Karpas-422 (cell line): ENCODE measurements around the gene TMED7. TPM values are rescaled to one million over a fixed set of nuclear protein-coding genes. Genes with fewer than 3 reads are reported as not detected.
A peak's percentile ranks its signal among the peaks of the same experiment; 100 is the strongest.

Experiments used
- DNase-seq: peaks from one replicate; pipeline ENCODE4 v3.0.0-alpha.2; 2015
- H2AFZ ChIP-seq: fragments of 200-600 bp; sonication (generic); 2 replicates; pipeline ENCODE4 v1.6.1; 2014; ENCODE audit warnings: antibody characterized with exemption, low read length, mixed read lengths
- H3K27ac ChIP-seq: fragments of 200-600 bp; sonication (generic); 2 replicates; pipeline ENCODE4 v1.5.1; 2014; ENCODE audit warnings: mild to moderate bottlenecking, low read length, moderate library complexity
- H3K27me3 ChIP-seq: fragments of 200-600 bp; sonication (generic); 2 replicates; pipeline ENCODE4 v1.6.1; 2014; ENCODE audit warnings: low read length, mixed read lengths
- H3K36me3 ChIP-seq: fragments of 200-600 bp; sonication (generic); 2 replicates; pipeline ENCODE4 v1.6.1; 2014; ENCODE audit warnings: low read length, mixed read lengths; ENCODE audit not compliant: insufficient read depth
- H3K4me1 ChIP-seq: fragments of 200-600 bp; sonication (generic); 2 replicates; pipeline ENCODE4 v1.6.1; 2014; ENCODE audit warnings: mild to moderate bottlenecking, low read length, mixed read lengths
- H3K4me2 ChIP-seq: fragments of 200-600 bp; sonication (generic); 2 replicates; pipeline ENCODE4 v1.6.1; 2014; ENCODE audit warnings: low read length, low read depth, mild to moderate bottlenecking; ENCODE audit not compliant: poor library complexity, severe bottlenecking
- H3K4me3 ChIP-seq: fragments of 200-600 bp; sonication (generic); 2 replicates; pipeline ENCODE4 v1.5.1; 2014; ENCODE audit warnings: mild to moderate bottlenecking, antibody characterized with exemption, low read length, mixed read lengths
- H3K79me2 ChIP-seq: fragments of 200-600 bp; sonication (generic); 2 replicates; pipeline ENCODE4 v1.6.1; 2014; ENCODE audit warnings: mild to moderate bottlenecking, low read length, mixed read lengths
- H3K9ac ChIP-seq: fragments of 200-600 bp; sonication (generic); 2 replicates; pipeline ENCODE4 v1.6.0; 2014; ENCODE audit warnings: low read length
- H3K9me2 ChIP-seq: fragments of 200-600 bp; sonication (generic), shearing (Covaris generic); replicated peaks from 2 replicates; pipeline ENCODE4 v1.6.0; 2014; ENCODE audit warnings: mild to moderate bottlenecking, low read length, moderate library complexity; ENCODE audit not compliant: insufficient read depth
- H3K9me3 ChIP-seq: fragments of 300-700, 200-600 bp; sonication (generic); 2 replicates; pipeline ENCODE4 v1.6.1; 2014; ENCODE audit warnings: low read length, mixed read lengths
- H4K20me1 ChIP-seq: fragments of 200-600 bp; sonication (generic); 2 replicates; pipeline ENCODE4 v1.6.1; 2014; ENCODE audit warnings: mild to moderate bottlenecking, antibody characterized with exemption, low read length, low read depth; ENCODE audit not compliant: insufficient read depth
- total RNA-seq: library from RNA; depleted of rRNA; stranded (reverse); fragments of >200 nt; shearing (Covaris generic); gene quantifications from 2 replicates; pipeline ENCODE4 v1.2.3, GENCODE V29; 2014; ENCODE audit warnings: low replicate concordance

TMED7 gene
- total RNA-seq, 1 experiment from 2014 or later = 61.1 TPM

GRCh38 chr5:115578657-115579056, 47.2 kb downstream of the TMED7 start:
- H3K9me3 ChIP-seq = no peaks in the 10 kb centered on the region
- H3K9me2 ChIP-seq = no peaks in the 10 kb centered on the region
- no peak overlapping the region for H3K4me3 ChIP-seq
- DNase-seq = peak; percentile 59
- no peaks in the 10 kb centered on the region; the same call in 1 of the 2 replicates for H3K36me3 ChIP-seq
- H4K20me1 ChIP-seq = no peaks in the 10 kb centered on the region
- no peak overlapping the region for H3K9ac ChIP-seq
- no peaks in the 10 kb centered on the region for H3K27me3 ChIP-seq
- no peak overlapping the region for H2AFZ ChIP-seq
- H3K27ac ChIP-seq = no peak overlapping the region
- no peak overlapping the region for H3K4me2 ChIP-seq
- no peaks in the 10 kb centered on the region for H3K79me2 ChIP-seq
- H3K4me1 ChIP-seq = peaks cover 28% of the 10 kb centered on the region

DNA sequence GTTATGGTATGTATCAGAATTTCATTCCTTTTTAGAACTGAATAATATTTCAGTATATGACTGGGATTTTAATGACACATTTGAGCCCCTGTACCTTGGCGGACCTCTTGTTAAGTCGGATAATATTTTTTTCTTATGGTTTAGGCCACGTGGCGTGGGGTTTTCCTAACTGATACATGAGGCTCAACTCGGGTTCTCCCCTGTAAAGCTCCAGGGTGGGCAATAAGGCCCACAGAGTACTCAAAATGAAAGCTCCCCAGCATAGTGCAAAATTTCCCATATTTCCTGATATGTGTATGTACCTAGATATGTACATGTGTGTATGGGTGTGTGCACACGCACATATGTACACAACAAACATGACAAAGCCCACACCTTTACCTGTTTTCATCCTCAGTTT, 48.1 kb downstream of the TMED7 start:
- DNase-seq = no peak
- H3K9me3 ChIP-seq = no peaks in the 10 kb centered on the region
- no peak overlapping the region for H3K9ac ChIP-seq
- no peak overlapping the region for H2AFZ ChIP-seq
- H4K20me1 ChIP-seq = no peaks in the 10 kb centered on the region
- H3K79me2 ChIP-seq = no peaks in the 10 kb centered on the region
- no peak overlapping the region for H3K4me2 ChIP-seq
- H3K27me3 ChIP-seq = no peaks in the 10 kb centered on the region
- no peak overlapping the region for H3K27ac ChIP-seq
- H3K4me3 ChIP-seq = no peak overlapping the region
- peaks cover 28% of the 10 kb centered on the region for H3K4me1 ChIP-seq
- H3K9me2 ChIP-seq = no peaks in the 10 kb centered on the region
- H3K36me3 ChIP-seq = no peaks in the 10 kb centered on the region; the same call in 1 of the 2 replicates

DNA sequence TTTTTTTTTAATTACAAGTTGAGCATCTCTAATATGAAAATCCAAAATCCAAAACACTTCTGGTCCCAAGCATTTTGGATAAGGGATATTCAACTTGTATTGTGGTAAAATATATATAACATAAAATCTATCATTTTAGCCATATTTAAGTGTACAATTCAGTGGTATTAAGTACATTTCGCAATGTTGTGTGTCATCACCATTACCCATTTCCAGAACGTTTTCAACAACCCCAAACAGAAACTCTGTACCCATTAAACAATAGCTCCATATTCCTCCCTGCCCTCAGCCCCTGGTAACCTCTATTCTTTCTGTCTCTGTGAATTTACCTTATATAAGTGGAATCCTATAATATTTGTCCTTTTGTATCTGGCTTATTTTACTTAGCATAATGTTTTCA, 48.5 kb downstream of the TMED7 start:
- H3K27ac ChIP-seq = no peak overlapping the region
- H3K9me2 ChIP-seq = no peaks in the 10 kb centered on the region
- H3K9me3 ChIP-seq = no peaks in the 10 kb centered on the region
- H3K9ac ChIP-seq = no peak overlapping the region
- no peak for DNase-seq
- no peak overlapping the region for H3K4me3 ChIP-seq
- H3K36me3 ChIP-seq = no peaks in the 10 kb centered on the region; the same call in 1 of the 2 replicates
- H4K20me1 ChIP-seq = no peaks in the 10 kb centered on the region
- H3K4me1 ChIP-seq = peaks cover 28% of the 10 kb centered on the region
- H3K79me2 ChIP-seq = no peaks in the 10 kb centered on the region
- no peaks in the 10 kb centered on the region for H3K27me3 ChIP-seq
- no peak overlapping the region for H2AFZ ChIP-seq
- no peak overlapping the region for H3K4me2 ChIP-seq

GRCh38 chr5:115575167-115576070, 50.4 kb downstream of the TMED7 start:
- Histone ChIP-seq H3K9ac (no peak overlapping the region), H2AFZ (no peak overlapping the region), H3K4me1 (peaks cover 25% of the 10 kb centered on the region), H4K20me1 (no peaks in the 10 kb centered on the region), H3K9me2 (no peaks in the 10 kb centered on the region), H3K4me3 (no peak overlapping the region), H3K27me3 (no peaks in the 10 kb centered on the region), H3K36me3 (no peaks in the 10 kb centered on the region), H3K79me2 (no peaks in the 10 kb centered on the region), H3K9me3 (no peaks in the 10 kb centered on the region), H3K4me2 (no peak overlapping the region), H3K27ac (no peak overlapping the region)
- DNase-seq = no peak

GRCh38 chr5:115573133-115573532, 52.7 kb downstream of the TMED7 start:
- Histone ChIP-seq H2AFZ (no peak overlapping the region), H3K9me3 (no peaks in the 10 kb centered on the region), H3K4me2 (no peak overlapping the region), H3K9me2 (no peaks in the 10 kb centered on the region), H3K4me3 (no peak overlapping the region), H3K27ac (no peak overlapping the region), H3K9ac (no peak overlapping the region), H3K36me3 (no peaks in the 10 kb centered on the region), H4K20me1 (no peaks in the 10 kb centered on the region), H3K4me1 (peaks cover 4% of the 10 kb centered on the region; the same call in 1 of the 2 replicates), H3K27me3 (no peaks in the 10 kb centered on the region), H3K79me2 (no peaks in the 10 kb centered on the region)
- DNase-seq = no peak

GRCh38 chr5:115571441-115571878, 54.4 kb downstream of the TMED7 start:
- H2AFZ ChIP-seq = no peak overlapping the region
- H3K27me3 ChIP-seq = no peaks in the 10 kb centered on the region
- no peaks in the 10 kb centered on the region for H3K36me3 ChIP-seq

DNA sequence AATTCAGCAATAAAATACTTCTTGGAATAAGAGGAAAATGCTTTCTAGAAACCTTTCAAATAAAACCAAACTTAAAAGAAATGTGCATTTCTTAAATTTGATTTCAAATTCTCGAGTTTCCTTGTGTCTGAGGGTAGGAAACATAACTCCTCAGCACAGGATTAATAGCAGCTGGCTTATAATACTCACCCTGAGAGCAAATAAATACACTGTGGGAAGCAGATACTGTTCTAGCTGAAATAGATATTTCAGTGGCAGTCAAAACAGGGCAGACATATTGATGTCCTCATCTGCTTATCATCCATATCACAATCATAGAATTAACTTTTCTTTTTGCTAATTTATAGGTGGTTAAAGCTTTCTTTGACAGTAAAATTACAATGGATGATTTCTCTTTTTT, 57.2 kb downstream of the TMED7 start:
- no peak overlapping the region for H3K27ac ChIP-seq
- no peaks in the 10 kb centered on the region for H3K9me2 ChIP-seq

More at GRCh38 chr5:115571441-115571878, 54.4 kb downstream of the TMED7 start:
- Histone ChIP-seq H3K4me1 (peaks cover 4% of the 10 kb centered on the region; the same call in 1 of the 2 replicates), H4K20me1 (no peaks in the 10 kb centered on the region), H3K27ac (no peak overlapping the region), H3K9ac (no peak overlapping the region), H3K9me2 (no peaks in the 10 kb centered on the region), H3K9me3 (no peaks in the 10 kb centered on the region), H3K4me3 (no peak overlapping the region), H3K79me2 (no peaks in the 10 kb centered on the region), H3K4me2 (no peak overlapping the region)
- DNase-seq = no peak

GRCh38 chr5:115565233-115565632, 60.6 kb downstream of the TMED7 start:
- no peak for DNase-seq
- Histone ChIP-seq H3K9me3 (no peaks in the 10 kb centered on the region), H3K4me3 (no peak overlapping the region), H4K20me1 (no peaks in the 10 kb centered on the region), H3K9ac (no peak overlapping the region), H2AFZ (no peak overlapping the region), H3K27me3 (no peaks in the 10 kb centered on the region), H3K4me2 (no peak overlapping the region), H3K79me2 (no peaks in the 10 kb centered on the region), H3K9me2 (no peaks in the 10 kb centered on the region), H3K27ac (no peak overlapping the region), H3K4me1 (peaks cover 4% of the 10 kb centered on the region), H3K36me3 (no peaks in the 10 kb centered on the region)

More for the DNA sequence above, 57.2 kb downstream of the TMED7 start:
- no peaks in the 10 kb centered on the region for H3K27me3 ChIP-seq
- no peak overlapping the region for H3K4me2 ChIP-seq
- no peaks in the 10 kb centered on the region for H3K36me3 ChIP-seq
- DNase-seq = no peak
- H3K9me3 ChIP-seq = no peaks in the 10 kb centered on the region
- H3K79me2 ChIP-seq = no peaks in the 10 kb centered on the region
- H3K4me3 ChIP-seq = no peak overlapping the region
- H3K4me1 ChIP-seq = no peaks in the 10 kb centered on the region
- H3K9ac ChIP-seq = no peak overlapping the region
- H2AFZ ChIP-seq = no peak overlapping the region
- H4K20me1 ChIP-seq = no peaks in the 10 kb centered on the region
